ENCODE measurements around the gene STON1. TPM values are rescaled to one million over a fixed set of nuclear protein-coding genes. Genes with fewer than 3 reads are reported as not detected.

The STON1 gene
- polyA plus RNA-seq, 1 donor from 2014 or later = 2.8 TPM

DNA sequence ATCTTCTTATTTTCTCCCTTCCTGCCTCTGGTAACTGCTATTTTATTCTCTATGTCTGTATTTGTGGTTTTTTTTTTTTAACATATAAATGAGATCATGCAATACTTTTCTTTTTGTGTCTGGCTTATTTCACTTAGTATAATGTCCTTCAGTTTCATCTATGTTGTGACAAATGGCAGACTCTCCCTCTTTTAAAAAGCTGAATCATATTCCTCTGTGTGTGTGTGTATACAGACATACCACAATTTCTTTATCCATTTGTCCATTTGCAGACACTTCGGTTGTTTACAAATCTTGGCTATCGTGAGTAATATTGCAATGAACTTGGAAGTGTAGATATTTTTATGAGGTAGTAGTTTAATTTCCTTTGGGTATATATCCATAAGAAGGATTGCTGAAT lies 94.7 kb downstream of the STON1 start:
- H3K4me3 ChIP-seq (ENCODE audit: low read length) = no peak overlapping the region
- no peaks in the 10 kb centered on the region for H3K79me2 ChIP-seq (replicated peaks; ENCODE audit: insufficient read depth, low read length)
- no peaks in the 10 kb centered on the region for H3F3A ChIP-seq (ENCODE audit: insufficient read depth, low read length, poor library complexity, severe bottlenecking)
- no peaks in the 10 kb centered on the region for H3K36me3 ChIP-seq (ENCODE audit: insufficient read depth, low read length)
- H3K9me2 ChIP-seq (ENCODE audit: insufficient read depth, low read length) = no peaks in the 10 kb centered on the region
- H3K9ac ChIP-seq (ENCODE audit: low read length) = no peak overlapping the region
- H4K20me1 ChIP-seq (ENCODE audit: insufficient read depth) = no peaks in the 10 kb centered on the region
- H2AFZ ChIP-seq (ENCODE audit: low read depth, low read length) = no peak overlapping the region
- no peaks in the 10 kb centered on the region for H3K9me3 ChIP-seq (ENCODE audit: low read length)
- H3K27ac ChIP-seq (ENCODE audit: low read length) = no peak overlapping the region
- no peak overlapping the region for H3K4me2 ChIP-seq (ENCODE audit: low read length)
- TF ChIP-seq EP300 (conservative IDR thresholded peaks at IDR 0.05; ENCODE audit: poor library complexity, severe bottlenecking) = no peak
- no peak for TF ChIP-seq POLR2AphosphoS5 (IDR thresholded peaks at IDR 0.05)
- TF ChIP-seq EZH2 (IDR thresholded peaks at IDR 0.05; ENCODE audit: borderline replicate concordance, insufficient read depth, low read length, poor library complexity, severe bottlenecking) = no peak
- no peak for TF ChIP-seq TAF1 (IDR thresholded peaks at IDR 0.05; ENCODE audit: low read depth)
- TF ChIP-seq, protein P1, sequence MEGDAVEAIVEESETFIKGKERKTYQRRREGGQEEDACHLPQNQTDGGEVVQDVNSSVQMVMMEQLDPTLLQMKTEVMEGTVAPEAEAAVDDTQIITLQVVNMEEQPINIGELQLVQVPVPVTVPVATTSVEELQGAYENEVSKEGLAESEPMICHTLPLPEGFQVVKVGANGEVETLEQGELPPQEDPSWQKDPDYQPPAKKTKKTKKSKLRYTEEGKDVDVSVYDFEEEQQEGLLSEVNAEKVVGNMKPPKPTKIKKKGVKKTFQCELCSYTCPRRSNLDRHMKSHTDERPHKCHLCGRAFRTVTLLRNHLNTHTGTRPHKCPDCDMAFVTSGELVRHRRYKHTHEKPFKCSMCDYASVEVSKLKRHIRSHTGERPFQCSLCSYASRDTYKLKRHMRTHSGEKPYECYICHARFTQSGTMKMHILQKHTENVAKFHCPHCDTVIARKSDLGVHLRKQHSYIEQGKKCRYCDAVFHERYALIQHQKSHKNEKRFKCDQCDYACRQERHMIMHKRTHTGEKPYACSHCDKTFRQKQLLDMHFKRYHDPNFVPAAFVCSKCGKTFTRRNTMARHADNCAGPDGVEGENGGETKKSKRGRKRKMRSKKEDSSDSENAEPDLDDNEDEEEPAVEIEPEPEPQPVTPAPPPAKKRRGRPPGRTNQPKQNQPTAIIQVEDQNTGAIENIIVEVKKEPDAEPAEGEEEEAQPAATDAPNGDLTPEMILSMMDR (IDR thresholded peaks at IDR 0.05; ENCODE audit: poor library complexity, severe bottlenecking) = no peak
- TF ChIP-seq SMC3 (conservative IDR thresholded peaks at IDR 0.05; ENCODE audit: poor library complexity) = no peak
- TF ChIP-seq, protein P2, sequence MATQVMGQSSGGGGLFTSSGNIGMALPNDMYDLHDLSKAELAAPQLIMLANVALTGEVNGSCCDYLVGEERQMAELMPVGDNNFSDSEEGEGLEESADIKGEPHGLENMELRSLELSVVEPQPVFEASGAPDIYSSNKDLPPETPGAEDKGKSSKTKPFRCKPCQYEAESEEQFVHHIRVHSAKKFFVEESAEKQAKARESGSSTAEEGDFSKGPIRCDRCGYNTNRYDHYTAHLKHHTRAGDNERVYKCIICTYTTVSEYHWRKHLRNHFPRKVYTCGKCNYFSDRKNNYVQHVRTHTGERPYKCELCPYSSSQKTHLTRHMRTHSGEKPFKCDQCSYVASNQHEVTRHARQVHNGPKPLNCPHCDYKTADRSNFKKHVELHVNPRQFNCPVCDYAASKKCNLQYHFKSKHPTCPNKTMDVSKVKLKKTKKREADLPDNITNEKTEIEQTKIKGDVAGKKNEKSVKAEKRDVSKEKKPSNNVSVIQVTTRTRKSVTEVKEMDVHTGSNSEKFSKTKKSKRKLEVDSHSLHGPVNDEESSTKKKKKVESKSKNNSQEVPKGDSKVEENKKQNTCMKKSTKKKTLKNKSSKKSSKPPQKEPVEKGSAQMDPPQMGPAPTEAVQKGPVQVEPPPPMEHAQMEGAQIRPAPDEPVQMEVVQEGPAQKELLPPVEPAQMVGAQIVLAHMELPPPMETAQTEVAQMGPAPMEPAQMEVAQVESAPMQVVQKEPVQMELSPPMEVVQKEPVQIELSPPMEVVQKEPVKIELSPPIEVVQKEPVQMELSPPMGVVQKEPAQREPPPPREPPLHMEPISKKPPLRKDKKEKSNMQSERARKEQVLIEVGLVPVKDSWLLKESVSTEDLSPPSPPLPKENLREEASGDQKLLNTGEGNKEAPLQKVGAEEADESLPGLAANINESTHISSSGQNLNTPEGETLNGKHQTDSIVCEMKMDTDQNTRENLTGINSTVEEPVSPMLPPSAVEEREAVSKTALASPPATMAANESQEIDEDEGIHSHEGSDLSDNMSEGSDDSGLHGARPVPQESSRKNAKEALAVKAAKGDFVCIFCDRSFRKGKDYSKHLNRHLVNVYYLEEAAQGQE (IDR thresholded peaks at IDR 0.05; ENCODE audit: borderline replicate concordance) = no peak
- TF ChIP-seq RAD21 (conservative IDR thresholded peaks at IDR 0.05) = no peak
- TF ChIP-seq MXI1 (conservative IDR thresholded peaks at IDR 0.05; ENCODE audit: poor library complexity, severe bottlenecking) = no peak
- H3K27me3 ChIP-seq (ENCODE audit: insufficient read depth, low read depth, low read length) = no peaks in the 10 kb centered on the region

DNA sequence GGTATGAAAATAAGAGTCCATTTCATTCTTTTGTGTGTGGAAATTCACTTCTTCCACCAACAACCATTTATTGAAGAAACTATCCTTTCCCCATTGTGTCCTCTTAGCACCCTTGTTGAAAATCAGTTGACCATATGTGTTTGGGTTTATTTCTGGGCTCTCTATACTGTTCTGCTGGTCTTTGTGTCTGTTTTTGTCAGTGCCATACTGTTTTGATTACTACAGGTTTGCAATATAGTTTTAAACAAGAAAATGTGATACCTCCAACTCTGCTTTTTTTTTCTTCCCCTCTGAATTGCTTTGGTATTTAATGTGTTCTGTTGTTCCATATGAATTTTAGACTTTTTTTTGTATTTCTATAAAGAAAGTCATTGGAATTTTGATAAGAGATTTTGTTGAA lies 96.1 kb downstream of the STON1 start:
- Histone ChIP-seq H3K4me2 (ENCODE audit: low read length) (no peak overlapping the region), H3K36me3 (ENCODE audit: insufficient read depth, low read length) (no peaks in the 10 kb centered on the region), H3K79me2 (replicated peaks; ENCODE audit: insufficient read depth, low read length) (no peaks in the 10 kb centered on the region), H2AFZ (ENCODE audit: low read depth, low read length) (no peak overlapping the region), H3F3A (ENCODE audit: insufficient read depth, low read length, poor library complexity, severe bottlenecking) (no peaks in the 10 kb centered on the region), H3K4me3 (ENCODE audit: low read length) (no peak overlapping the region), H4K20me1 (ENCODE audit: insufficient read depth) (no peaks in the 10 kb centered on the region), H3K9me3 (ENCODE audit: low read length) (no peaks in the 10 kb centered on the region), H3K9me2 (ENCODE audit: insufficient read depth, low read length) (no peaks in the 10 kb centered on the region), H3K27ac (ENCODE audit: low read length) (no peak overlapping the region), H3K9ac (ENCODE audit: low read length) (no peak overlapping the region), H3K27me3 (ENCODE audit: insufficient read depth, low read depth, low read length) (no peaks in the 10 kb centered on the region)
- TF ChIP-seq, protein P2 (IDR thresholded peaks at IDR 0.05; ENCODE audit: borderline replicate concordance) = no peak
- TF ChIP-seq EP300 (conservative IDR thresholded peaks at IDR 0.05; ENCODE audit: poor library complexity, severe bottlenecking) = no peak
- TF ChIP-seq EZH2 (IDR thresholded peaks at IDR 0.05; ENCODE audit: borderline replicate concordance, insufficient read depth, low read length, poor library complexity, severe bottlenecking) = no peak
- TF ChIP-seq RAD21 (conservative IDR thresholded peaks at IDR 0.05) = no peak
- no peak for TF ChIP-seq POLR2AphosphoS5 (IDR thresholded peaks at IDR 0.05)
- TF ChIP-seq, protein P1 (IDR thresholded peaks at IDR 0.05; ENCODE audit: poor library complexity, severe bottlenecking) = no peak
- no peak for TF ChIP-seq TAF1 (IDR thresholded peaks at IDR 0.05; ENCODE audit: low read depth)
- TF ChIP-seq SMC3 (conservative IDR thresholded peaks at IDR 0.05; ENCODE audit: poor library complexity) = no peak
- no peak for TF ChIP-seq MXI1 (conservative IDR thresholded peaks at IDR 0.05; ENCODE audit: poor library complexity, severe bottlenecking)

All from neural cell (in vitro differentiated cells).